Sigmoid colon (tissue), 4 donors: ENCODE data around the gene HPRT1.

Experiments
- CTCF ChIP-seq, 4 experiments: fragments of 450-650 bp in 3 of 4; fragments of 200-600 bp in 1 of 4; IDR thresholded peaks; one replicate each; pipeline ENCODE4 v1.5.1; 2016 to 2019; ENCODE audit warnings: antibody characterized with exemption in 4 of 4, mild to moderate bottlenecking in 3 of 4, moderate library complexity in 2 of 4
- EP300 ChIP-seq, 4 donors: sonication (generic); formaldehyde crosslinking; IDR thresholded peaks; one replicate each; pipeline ENCODE4 v1.6.1; 2017; ENCODE audit warnings: antibody characterized with exemption in 4 of 4
- POLR2A ChIP-seq, 2 donors: fragments of 450-650 bp; IDR thresholded peaks; one replicate each; pipeline ENCODE4 v1.6.1; 2016; ENCODE audit warnings: antibody characterized with exemption in 2 of 2, mild to moderate bottlenecking in 2 of 2, moderate library complexity in 2 of 2
- POLR2AphosphoS5 ChIP-seq, 4 donors: sonication (generic); formaldehyde crosslinking; IDR thresholded peaks; one replicate each; pipeline ENCODE4 v1.6.1; 2017; ENCODE audit warnings: antibody characterized with exemption in 4 of 4

- TF ChIP-seq POLR2A (IDR thresholded peaks at IDR 0.05) (no peak), CTCF (IDR thresholded peaks at IDR 0.05) (no peak), EP300 (IDR thresholded peaks at IDR 0.05) (no peak), POLR2AphosphoS5 (IDR thresholded peaks at IDR 0.05) (no peak)
Measured at GRCh38 chrX:134462927-134463326, 3.0 kb downstream of the HPRT1 start.
